ENCODE results near the gene ZNF786. TPM values are rescaled to one million over a fixed set of nuclear protein-coding genes. Genes with fewer than 3 reads are reported as not detected.
"Not testable (repeated sequence)": the region's sequence is repeated elsewhere in the genome, so short reads cannot be mapped to it uniquely, and the experiment has no call there.

ZNF786 gene
- total RNA-seq, 1 donor from 2014 or later = 3.0 TPM

- DNase-seq (ENCODE audit: low spot score) = no peak
- intact Hi-C loops (cut with DNase I) = no loop called here
These were observed 44.1 kb downstream of the ZNF786 start for GRCh38 chr7:149046416-149046815.

GRCh38 chr7:149043936-149044335 lies 46.6 kb downstream of the ZNF786 start:
- no peak for DNase-seq (ENCODE audit: low spot score)
- intact Hi-C loops (cut with DNase I) = no loop called here

GRCh38 chr7:149041350-149041749 lies 49.2 kb downstream of the ZNF786 start:
- intact Hi-C loops (cut with DNase I) = no loop called here
- DNase-seq (ENCODE audit: low spot score) = no peak

DNA sequence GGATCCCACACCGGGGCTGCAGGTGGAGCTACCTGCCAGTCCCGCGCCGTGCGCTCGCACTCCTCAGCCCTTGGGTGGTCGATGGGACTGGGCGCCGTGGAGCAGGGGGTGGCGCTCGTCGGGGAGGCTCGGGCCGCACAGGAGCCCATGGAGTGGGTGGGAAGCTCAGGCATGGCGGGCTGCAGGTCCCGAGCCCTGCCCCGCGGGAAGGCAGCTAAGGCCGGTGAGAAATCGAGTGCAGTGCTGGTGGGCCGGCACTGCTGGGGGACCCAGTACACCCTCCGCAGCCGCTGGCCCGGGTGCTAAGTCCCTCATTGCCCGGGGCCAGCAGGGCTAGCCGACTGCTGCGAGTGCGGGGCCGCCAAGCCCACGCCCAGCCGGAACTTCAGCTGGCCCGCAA lies 51.9 kb downstream of the ZNF786 start:
- intact Hi-C loops (cut with DNase I); DNase-seq (ENCODE audit: low spot score): not testable (repeated sequence)

DNA sequence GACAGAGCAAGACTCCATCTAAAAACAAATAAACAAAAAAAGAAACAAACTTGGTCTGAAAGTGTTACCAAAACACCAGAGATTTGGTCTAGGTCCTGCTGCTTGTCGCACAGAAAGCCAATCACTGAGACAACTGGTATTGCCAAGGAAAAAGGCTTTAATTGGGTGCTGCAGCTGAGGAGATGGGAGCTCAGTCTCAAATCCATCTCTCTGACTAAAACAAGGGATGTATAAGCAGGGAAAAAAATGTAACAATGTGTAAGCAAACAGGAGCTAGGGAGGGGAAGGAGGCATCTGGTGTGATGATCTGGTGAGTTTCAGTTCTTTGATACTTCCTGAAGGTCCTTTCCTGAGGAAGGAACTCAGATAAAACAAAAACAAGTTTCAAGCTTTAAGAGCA lies 53.8 kb downstream of the ZNF786 start:
- no peak for DNase-seq (ENCODE audit: low spot score)
- intact Hi-C loops (cut with DNase I) = no loop called here

- DNase-seq (ENCODE audit: low spot score) = no peak
- intact Hi-C loops (cut with DNase I) = no loop called here
These were observed 59.1 kb downstream of the ZNF786 start for GRCh38 chr7:149031353-149031910.

- DNase-seq (ENCODE audit: low spot score); intact Hi-C loops (cut with DNase I): not testable (repeated sequence)
These were observed 60.1 kb downstream of the ZNF786 start for GRCh38 chr7:149030439-149030838.

DNA sequence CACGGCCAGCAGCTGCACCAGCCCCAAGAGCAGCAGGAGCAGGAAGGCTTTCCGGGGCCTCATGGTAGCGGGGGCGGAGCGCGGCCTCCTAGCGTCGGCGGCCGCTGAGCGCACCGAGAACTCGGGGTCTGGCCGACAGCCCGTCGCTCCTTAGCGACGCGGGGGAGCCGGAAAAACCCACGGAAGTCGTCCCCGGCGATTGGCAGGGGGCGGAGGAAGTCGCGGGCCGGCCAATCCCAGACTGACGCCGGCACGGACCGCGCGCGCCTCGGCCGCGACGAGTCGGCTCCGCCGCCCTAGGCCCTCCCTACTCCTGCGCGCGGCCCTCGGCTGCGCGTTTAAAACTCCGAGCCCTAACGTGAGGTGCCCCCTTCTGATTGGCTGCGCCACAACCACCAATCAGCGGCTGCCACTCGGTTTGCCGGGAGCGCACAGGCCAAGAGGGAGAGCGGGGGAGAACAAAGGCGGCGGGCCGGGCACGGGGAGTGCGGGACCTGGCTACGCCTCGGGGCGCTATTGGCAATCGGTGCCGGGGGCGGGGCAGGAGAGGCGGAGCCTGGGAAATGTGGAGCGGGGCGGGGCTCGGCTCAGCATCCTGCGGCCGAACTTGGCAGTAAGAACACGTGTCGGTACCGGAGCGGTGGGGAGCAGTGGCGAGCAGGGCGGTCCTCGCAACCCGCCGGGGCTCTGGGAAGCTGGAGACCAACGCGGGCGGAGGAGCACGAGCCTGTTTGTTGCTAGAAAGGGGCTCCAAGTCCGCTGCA lies 62.0 kb downstream of the ZNF786 start, which contains the start of gene PDIA4:
Gene PDIA4, minus strand, starts transcription at position 160 of the 764 bp plus-strand sequence. Its CDS starts 97 bp downstream, at position 63.
- intact Hi-C loops (cut with DNase I) = loop anchor here (2.0 to 5.0 kb wide), 3 partner anchors 36 to 331 kb away; partner anchors contain the start of genes CUL1 and ZNF786
- DNase-seq (ENCODE audit: low spot score) = peak; percentile 100

DNA sequence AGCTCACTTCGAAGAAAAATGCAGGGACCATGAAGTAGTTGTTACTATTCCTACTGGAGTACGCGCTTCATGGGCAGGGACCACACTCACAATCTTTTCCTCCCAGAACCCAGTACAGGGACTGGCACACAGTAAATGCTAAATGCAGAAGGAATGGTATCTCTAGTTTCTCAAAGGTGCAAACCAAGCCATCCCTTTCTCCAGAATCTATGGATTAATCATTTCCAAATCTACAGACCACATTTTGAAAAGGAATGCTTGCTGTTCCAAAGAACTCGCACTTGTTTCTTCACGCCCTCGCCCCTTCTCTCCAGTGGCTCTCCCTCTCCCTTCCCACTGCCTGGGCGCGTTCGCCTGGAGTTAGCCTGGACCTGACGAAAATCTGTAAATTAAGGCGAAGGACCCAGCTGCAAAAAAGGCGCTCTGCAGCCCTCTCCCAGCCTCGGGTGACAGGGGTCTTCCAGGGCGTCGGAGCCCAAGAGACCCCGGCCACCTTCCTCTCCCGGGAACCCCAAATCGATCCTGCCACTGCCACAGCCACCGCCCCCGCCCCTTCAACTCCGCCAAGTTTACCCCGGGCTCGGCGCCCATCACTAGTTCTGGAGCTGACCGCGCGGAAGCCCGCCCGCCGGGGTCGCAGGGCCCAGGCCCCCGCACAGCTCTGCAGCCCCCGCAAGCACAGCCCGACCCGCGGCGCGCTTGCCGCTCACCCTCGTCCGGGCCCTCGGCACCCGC lies 62.7 kb downstream of the ZNF786 start:
- DNase-seq (ENCODE audit: low spot score) = no peak
- intact Hi-C loops (cut with DNase I) = loop anchor here (2.0 to 5.0 kb wide), 3 partner anchors 37 to 330 kb away; partner anchors contain the start of genes CUL1 and ZNF786

DNA sequence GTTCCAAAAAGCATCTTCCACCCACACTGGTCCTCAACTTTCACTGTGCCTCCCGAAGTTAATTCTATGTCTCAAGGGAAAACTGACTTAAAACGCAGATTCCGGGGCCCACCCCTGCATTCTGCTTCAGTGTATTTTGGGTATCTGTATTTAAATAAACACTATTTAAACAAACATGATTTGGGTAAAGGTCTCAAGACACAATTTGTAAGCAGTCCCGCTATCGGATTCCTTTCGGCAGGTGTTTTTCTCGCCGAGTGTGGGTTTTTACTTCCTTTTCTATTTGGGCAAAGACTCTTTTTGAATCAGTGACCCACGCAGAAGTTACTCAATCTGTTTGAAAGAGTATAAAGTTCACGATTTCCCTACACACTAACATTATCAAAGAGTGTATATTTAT lies 63.5 kb downstream of the ZNF786 start:
- DNase-seq (ENCODE audit: low spot score) = no peak
- intact Hi-C loops (cut with DNase I) = loop anchor here (5.0 kb wide), 1 partner anchor 330 kb away; the partner anchor contains the start of gene CUL1

DNA sequence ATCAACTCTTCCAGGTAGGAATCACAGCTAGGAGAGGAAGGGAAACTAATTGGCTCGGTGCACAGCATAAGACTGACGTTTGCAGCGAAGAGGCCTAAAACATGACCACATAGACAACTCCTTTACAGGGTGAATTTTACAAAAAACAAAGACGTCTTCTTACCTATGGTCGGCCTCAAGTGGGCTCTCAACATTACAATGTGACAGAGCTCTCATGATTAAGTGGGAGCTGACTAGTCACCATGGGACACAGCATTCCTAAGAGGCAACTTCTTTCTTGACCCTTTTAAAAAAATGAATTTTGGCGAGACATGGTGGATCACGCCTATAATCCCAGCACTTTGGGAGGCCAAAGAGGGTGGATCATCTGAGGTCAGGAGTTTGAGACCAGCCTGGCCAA lies 66.9 kb downstream of the ZNF786 start:
- no peak for DNase-seq (ENCODE audit: low spot score)
- intact Hi-C loops (cut with DNase I) = no loop called here

DNA sequence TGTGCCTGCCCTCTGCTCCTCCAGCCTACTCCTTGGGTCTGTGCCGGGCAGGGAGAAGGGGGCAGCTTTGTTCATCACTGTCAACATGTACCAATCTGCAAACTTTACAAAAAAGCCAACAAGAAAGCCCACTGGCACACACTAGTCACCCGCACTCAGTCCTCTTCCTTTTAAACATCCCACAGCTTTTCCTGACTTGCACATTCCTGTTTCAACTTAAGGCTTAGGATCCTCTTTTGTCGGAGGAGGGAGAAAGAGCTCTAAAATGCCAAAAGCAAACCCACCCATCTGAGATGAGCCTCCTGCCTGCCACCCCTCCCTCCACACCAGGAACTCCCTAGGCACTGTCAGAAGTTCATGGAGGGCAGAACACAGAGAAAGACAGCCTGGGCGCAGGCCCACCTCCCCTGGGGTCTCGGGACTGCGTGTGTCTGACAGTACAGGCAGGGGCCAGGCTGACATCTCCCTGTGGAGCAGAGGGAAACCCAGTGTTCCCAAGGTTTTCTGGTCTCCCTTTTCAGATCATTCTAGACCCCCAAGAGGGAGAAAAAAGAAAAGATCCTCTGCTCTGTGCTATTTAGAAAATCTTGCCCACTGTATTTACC lies 67.7 kb downstream of the ZNF786 start:
- no peak for DNase-seq (ENCODE audit: low spot score)
- intact Hi-C loops (cut with DNase I) = no loop called here

DNA sequence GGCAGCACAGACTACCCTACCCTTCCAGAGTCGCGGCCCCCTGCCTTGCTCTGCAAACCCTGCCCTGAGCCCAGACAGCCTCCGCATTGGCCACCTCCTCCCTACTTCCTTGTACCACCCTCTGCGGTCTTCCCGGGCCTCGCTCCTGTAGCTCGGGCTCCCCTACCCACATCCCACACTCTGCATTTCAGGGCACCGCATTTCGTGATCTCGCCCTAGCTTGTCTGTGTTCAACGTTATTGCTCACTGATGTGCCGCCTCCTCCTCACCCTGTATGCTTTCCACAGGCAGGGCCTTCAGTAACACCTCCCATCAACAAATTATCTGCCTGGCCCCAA lies 68.8 kb downstream of the ZNF786 start:
- DNase-seq (ENCODE audit: low spot score) = no peak
- intact Hi-C loops (cut with DNase I) = no loop called here

DNA sequence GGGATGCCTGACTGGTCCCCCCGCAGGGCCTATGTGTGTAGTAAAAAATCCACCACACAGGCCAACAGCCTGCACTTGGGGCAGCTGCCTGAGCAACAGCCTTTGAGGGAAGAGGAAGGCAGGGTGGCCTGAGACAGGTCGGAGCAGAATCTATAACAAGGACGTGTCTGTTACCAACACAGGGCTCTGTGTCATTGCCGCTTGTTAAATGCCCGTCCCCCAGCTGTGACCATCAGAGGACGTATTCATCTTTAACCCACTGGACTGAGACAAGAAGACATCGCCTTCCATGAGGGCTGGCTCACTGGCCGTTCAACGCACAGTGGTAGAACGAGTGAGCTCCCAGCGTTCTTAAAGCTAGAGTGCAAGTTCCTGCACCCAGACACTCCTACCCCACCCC lies 70.0 kb downstream of the ZNF786 start:
- intact Hi-C loops (cut with DNase I) = no loop called here
- DNase-seq (ENCODE audit: low spot score) = no peak

Other genes with a start within 250 kb of the ZNF786 start
- 1.5 TPM for gene EZH2, start 206.4 kb downstream of the ZNF786 start, total RNA-seq
- 38.5 TPM for gene PDIA4, start 62.2 kb downstream of the ZNF786 start, total RNA-seq
- gene ZNF425, start 35.6 kb upstream of the ZNF786 start, total RNA-seq = 0.78 TPM
- gene ZNF398, start 56.7 kb upstream of the ZNF786 start, total RNA-seq = 7.4 TPM
- gene ZNF282, start 104.8 kb upstream of the ZNF786 start, total RNA-seq = 12.6 TPM
- 5.4 TPM for gene ZNF212, start 148.9 kb upstream of the ZNF786 start, total RNA-seq
- 4.3 TPM for gene ZNF783, start 171.5 kb upstream of the ZNF786 start, total RNA-seq

All from cardiac septum (tissue), 1 donor.